ENCODE measurements around the gene SHD.
"Not testable (repeated sequence)": the region's sequence is repeated elsewhere in the genome, so short reads cannot be mapped to it uniquely, and the experiment has no call there.

The SHD gene, protein sequence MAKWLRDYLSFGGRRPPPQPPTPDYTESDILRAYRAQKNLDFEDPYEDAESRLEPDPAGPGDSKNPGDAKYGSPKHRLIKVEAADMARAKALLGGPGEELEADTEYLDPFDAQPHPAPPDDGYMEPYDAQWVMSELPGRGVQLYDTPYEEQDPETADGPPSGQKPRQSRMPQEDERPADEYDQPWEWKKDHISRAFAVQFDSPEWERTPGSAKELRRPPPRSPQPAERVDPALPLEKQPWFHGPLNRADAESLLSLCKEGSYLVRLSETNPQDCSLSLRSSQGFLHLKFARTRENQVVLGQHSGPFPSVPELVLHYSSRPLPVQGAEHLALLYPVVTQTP

DNA sequence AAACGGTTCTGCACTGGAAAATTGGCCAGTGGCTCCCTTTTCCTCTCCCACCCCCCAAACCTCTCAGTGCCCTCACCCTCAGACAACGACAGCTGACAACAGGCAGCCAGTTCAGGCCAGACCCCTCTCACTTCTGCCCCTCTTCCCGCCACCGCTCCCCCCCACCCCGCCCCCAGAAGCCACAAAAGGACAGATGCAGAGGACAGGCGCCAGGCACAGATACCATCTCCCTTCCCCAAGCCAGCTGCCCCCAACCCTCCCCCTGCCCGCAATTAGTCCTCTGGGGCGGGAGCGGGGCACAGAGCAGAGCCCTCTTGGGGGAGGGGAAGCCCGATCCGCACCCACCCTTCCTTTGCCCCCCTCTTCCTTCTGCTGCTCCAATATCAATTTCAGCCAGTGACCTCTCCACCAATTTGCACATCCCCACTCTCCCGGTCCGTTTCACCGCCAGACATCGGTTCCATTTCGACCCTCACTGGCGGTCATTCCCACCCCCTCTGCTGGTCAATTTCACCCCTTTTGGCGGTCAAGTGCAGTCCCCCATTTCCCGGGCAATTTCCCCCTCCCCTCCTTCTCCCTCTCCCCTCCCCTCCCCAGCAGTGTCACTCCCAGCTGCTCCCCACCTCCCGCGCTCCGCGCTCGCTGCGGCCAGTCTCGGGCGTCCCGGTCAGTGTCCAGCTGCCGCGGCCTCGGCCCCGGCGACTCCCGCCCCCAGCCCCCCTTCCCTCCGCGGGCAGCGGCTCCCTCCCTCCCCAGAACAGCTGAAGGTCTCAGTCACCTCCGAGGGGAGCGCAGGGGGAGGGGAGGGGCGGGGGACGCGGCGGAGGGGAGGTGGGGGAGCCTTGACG is at the start of gene SHD:
Gene SHD, plus strand, starts transcription at position 848 of the 848 bp plus-strand sequence. CDS start 798 bp downstream, outside the sequence.
- peak; percentile 33 for DNase-seq

DNA sequence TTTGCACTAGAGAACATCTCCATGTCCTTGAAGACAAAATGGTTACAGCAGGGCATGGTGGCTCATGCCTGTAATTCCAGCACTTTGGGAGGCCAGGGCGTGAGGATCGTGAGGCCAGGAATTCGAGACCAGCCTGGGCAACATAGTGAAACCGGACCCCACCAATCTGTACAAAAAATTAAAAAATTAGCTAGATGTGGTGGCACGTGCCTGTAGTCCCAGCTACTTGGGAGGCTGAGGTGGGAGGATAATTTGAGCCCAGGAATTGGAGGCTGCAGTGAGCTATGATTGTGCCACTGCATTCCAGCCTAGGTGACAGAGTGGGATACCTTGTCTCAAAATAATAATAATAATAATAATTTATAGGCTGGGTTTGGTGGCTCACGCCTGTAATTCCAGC is 48.8 kb upstream of the SHD start:
- DNase-seq = not testable (repeated sequence)

DNA sequence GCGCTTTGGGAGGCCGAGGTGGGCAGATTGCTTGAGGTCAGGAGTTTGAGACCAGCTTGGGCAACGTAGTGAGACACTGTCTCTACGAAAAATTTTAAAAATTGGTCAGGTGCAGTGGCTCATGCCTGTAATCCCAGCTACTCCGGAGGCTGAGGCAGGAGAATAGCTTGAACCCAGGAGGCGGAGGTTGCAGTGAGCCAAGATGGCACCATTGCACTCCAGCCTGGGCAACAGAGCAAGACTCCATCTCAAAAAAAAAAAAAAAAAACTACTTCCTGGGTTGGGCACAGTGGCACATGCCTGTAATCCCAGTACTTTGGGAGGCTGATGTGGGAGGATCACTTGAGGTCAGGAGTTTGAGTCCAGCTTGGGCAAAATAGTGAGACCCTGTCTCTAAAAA is 47.5 kb upstream of the SHD start:
- DNase-seq = not testable (repeated sequence)

DNA sequence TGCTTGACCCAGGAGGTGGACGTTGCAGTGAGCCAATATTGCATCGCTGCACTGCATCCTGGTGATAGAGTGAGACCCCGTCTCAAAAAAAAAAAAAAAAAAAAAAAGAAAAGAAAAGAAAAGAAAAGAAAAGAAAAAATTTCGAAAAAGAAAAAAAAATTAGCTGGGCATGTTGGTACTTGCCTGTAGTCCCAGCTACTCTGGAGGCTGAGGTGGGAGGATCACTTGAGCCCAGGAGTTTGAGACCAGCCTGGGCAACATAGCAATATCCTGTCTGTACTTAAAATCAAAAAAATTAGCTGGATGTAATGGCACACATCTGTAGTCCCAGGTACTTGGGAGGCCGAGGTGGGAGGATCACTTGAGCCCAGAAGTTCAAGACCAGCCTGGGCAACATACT is 46.9 kb upstream of the SHD start:
- not testable (repeated sequence) for DNase-seq

DNA sequence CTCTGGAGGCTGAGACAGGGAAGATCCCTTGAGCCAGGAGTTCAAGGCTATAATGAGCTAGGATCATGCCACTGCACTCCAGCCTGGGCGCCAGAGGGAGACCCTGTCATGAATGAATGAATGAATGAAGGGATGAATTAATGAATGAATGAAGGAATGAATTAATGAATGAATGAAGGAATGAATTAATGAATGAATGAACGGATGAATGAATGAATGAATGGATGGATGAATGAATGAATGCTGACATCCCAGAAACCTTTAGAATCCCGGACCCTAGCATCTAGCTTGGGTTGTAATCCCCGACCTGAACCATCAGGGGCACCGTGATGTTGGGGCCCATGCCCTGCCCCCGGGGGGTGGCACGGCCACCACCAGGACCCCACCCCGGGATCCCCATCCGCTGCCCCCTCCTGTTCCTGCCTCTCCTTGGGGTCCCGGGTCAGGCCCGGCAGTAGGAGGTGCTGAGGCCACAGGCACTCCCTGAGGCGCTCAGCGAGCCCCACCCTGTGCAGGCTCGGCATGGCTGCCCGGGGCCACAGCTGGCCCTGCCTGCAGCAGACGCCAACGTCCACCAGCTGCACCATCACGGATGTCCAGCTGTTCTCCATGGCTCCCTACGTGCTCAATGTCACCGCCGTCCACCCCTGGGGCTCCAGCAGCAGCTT is 46.3 kb upstream of the SHD start:
- no peak for DNase-seq

DNA sequence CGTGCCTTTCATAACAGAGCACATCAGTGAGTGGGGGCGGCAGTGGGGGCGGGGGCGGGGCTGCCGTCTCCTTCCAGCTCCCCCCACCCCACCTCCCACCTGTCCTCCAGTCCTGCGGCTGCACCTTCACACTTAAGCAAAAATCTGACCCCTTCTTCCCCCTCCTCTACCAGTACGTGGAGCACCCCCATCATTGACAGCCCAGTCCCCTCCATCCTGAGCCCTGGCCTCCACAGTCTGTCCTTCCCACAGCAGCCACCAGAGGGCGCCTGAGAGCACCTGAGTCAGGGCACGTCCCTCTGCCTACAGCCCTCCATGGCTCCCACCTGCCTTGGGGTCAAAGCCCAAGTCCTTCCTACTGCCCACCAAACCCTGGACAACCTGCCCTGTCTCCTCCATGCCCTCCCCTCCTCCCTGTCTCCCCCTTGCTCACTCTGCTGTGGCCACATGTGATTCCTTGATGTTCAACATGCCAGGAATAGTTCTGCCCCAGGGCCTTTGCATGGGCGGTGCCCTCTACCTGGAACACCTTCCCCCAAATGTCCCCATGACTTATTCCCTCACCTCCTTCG is 45.7 kb upstream of the SHD start:
- no peak for DNase-seq

DNA sequence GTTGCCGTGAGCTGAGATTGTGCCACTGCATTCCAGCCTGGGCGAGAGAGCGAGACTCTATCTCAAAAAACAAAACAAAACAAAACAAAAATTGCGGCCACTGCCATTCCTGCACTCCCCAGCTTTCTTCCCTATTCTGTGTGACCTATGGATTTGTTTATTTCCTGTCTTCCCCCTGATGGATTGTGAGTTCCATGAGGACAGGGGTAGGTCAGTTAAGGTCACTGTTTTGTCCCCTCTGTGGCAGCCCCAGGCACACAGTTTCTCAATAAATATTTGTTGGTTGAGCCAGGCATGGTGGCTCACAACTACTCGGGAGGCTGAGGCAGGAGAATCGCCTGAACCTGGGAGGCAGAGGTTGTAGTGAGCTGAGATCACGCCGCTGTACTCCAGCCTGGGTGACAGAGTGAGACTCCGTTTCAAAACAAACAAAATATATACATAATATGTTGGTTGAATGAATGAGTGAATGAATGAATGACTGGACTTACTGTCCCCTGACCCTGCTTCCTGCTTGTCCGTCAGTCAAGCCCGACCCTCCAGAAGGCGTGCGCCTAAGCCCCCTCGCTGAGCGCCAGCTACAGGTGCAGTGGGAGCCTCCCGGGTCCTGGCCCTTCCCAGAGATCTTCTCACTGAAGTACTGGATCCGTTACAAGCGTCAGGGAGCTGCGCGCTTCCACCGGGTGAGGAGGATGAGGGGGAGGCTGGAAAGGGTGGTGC is 44.8 kb upstream of the SHD start:
- no peak for DNase-seq

DNA sequence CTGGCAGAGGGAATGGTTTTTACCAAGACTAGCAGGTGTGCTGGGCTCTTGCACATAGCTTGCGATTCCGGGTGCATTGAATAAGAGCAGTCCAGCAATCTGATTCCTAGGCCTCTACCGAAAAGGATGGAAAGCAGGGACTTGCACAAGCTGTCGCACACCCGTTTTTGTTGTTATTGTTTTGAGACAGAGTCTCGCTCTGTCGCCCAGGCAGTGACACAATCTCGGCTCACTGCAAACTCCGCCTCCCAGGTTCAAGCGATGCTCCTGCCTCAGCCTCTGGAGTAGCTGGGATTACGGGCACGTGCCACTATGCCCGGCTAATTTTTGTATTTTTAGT is 44.2 kb upstream of the SHD start:
- DNase-seq = no peak

DNA sequence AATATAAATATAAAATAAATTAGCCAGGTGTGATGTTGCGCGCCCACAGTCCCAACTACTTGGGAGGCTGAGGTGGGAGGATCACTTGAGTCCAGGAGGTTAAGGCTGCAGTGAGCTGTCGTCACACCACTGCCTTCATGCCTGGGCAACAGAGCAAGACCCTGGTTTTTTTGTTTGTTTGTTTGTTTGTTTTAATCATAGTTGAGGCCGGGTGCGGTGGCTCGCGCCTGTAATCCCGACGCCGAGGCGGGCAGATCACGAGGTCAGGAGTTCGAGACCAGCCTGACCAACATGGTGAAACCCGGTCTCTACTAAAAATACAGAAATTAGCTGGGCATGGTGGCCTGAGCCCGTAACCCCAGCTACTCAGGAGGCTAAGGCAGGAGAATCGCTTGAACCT is 41.6 kb upstream of the SHD start:
- not testable (repeated sequence) for DNase-seq

DNA sequence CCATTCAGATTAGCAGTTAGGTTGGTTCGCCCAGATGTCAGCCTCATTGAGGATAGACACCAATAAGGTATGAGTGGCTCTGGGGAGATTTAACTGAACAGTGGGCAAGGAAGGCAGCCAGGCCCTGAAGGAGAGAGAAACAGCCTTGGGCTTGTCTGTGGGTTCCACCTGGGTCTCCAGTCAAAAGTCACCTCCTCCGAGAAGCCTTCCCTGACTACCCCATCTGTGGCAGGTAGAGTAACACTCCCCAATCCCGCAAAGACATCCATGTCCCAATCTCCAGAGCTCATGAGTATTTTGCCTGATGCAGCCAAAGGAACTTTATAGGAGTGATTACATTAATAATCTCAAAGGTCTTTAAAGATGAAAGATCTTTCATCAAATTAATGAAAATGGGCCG is 40.2 kb upstream of the SHD start:
- DNase-seq = no peak

DNA sequence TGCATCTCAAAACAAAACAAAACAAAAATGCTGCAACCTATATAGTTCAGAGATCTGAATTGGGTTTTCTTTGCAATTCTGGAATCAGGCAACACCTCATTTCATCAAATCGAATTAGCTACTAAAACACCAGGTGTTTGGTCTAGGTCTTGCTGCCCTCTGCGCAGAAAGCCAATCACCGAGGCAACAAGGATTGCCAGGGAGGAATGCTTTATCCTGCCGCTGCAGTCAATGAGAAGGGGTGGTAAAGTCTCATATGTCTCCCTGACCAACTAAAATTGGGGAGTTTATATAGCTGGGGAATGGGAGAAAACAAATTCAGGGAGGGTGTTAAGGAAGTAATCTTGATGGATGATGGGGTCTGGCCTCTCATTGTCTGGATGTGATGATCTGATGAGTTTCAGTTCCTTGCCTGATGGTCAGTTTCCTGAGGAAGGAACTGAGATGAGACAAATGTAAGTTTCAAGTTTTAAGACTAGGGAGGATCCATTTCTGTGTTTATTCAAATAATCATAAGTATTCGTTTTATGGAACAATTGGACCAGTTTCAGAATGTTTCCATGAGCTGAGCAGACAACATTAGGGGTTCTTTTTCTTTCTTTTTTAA is 37.1 kb upstream of the SHD start:
- no peak for DNase-seq

DNA sequence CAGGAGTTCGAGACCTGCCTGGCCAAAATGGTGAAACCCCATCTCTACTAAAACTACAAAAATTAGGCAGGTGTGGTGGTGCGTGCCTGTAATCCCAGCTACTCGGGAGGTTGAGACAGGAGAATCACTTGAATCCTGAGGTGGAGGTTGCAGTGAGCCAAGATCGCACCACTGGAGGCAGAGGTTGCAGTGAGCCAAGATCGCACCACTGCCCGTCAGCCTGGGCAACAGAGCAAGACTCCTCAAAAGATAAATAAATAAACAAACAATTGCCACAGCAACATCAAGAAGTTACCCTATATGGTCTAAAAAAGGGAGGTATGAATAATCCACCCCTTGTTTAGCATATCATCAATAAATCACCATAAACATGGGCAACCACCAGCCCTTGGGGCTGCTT is 33.1 kb upstream of the SHD start:
- DNase-seq = not testable (repeated sequence)

DNA sequence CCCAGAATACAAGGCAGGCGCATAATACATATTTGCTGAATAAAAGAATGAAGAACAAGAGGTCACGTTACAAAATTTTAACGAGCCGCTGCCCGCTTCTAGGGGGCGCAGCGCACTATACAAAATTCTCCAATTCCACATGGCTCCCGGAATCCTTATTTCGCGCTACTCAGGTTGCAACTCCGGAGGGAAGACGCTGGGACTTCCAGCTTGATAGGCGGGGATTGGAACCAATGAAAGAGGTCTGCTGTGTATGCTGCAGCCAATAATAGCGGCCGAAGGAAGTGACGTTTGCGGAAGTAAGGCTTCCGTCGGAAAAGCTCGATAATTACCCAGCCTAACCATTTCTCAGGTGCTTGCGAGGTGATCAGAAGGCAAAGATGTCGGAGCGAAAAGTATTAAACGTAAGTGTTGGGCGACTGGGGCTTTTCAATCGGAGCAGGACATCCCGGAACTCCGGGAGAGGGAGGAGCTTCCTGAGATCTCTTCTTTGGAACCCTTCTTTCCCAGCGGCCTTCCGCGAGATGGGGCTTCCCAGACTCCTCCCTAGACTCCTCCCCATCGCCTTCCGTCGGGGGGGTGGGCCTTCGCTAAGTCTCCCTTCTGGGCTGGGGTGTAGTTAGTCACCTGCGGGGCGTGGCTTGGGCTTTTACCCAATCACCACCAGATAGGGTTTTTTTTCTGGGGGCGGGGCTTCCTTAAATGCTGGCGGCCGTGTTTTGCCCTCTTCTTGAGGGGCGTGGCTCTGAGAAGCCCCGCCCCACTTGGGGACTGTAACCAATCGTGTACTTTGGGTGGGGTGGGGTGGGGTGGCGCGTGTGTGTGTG is 32.1 kb upstream of the SHD start, which contains the start of gene YJU2:
Gene YJU2, plus strand, starts transcription at position 314 of the 827 bp plus-strand sequence. Its CDS starts 67 bp downstream, at position 381.
- DNase-seq = peak; percentile 99

DNA sequence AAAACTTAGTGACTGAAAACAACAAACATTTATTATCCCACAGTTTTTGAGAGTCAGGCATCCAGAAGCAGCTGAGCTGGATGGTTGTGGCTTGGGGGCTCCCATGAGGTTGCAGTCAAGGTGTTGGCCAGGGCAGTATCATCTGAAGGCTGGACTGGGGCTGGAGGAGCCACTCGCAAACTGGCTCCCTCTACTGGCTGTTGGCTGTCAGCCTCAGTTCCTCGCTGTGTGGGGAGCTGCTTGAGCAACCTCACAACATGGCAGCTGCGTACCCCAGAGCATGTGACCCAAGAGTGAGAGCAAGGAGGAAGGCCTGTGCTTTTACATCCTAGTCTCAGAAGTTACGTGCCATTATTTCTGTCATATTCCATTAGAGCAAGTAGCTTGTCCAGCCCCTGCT is 22.5 kb upstream of the SHD start:
- no peak for DNase-seq

DNA sequence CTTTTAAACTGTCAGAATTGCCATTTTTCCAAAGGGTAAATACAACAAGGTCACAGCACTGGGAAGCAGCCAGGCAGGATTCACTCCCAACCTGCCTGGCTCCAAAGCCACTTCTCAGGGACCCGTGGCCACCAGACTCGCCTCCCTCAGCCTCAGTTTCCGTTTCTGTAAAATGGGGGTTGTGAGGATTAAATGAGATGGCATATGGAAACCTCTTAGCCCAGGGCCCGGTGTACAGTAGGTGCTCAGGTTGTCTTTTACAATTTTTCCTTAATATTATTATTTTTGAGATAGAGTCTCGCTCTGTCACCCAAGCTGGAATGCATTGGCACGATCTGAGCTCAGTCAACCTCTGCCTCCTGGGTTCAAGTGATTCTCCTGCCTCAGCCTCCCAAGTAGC is 22.0 kb upstream of the SHD start:
- DNase-seq = no peak

DNA sequence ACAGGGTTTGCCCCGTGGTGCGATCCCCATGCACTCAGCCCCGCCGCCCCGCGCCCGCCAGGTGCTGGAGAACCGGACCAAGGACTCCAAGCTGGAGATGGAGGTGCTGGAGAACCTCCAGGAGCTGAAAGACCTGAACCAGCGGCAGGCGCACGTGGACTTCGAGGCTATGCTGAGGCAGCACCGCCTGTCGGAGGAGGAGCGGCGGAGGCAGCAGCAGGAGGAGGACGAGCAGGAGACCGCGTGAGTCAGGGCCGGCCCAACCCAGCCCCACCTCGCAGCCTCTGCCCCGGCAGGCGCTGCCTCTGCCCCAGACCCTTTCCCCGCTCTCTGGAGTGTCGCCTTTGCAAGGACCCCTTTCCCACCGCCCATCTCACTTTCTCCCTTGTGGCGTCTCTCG is 20.9 kb upstream of the SHD start:
- no peak for DNase-seq

DNA sequence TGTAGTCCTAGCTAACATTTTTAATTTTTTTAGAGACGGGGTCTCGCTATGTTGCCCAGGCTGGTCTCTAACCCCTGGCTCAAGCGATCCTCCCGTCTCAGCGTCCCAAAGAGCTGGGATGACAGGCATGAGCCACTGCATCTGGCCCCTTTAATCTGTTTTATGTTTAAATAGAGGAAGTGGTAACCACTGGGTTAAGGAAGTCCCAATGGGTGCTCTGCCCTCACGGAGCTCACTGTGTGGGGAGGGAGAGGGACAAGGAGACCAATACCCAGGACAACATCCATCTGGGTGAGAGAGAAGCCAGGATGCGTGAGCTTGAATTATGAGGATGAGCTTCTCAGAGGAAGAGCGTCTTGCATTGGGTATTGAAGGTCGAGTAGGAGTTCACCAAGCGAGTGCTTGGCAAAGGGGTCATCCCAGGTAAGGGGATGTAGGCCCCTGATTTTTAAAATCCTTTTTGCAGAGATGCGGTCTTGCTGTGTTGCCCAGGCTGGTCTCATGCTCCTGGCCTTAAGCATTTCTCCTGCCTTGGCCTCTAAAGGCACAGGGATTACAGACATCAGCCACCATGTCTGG is 18.4 kb upstream of the SHD start:
- no peak for DNase-seq

DNA sequence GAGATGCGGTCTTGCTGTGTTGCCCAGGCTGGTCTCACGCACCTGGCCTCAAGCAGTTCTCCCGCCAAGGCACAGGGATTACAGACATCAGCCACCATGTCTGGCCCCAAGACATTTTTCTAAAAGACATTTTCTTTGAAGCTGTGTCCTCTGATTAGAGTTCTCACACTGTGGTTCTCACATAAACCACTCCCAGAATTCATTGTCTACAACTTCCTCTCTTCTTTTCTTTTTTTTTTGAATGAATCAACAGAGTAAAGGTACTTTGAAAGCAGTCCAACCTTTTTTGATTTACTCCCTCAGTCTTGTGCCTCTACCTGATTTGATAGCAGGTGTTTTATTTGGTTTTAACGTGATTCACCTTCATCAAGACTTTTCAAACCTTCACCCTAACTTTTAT is 14.3 kb upstream of the SHD start:
- no peak for DNase-seq

DNA sequence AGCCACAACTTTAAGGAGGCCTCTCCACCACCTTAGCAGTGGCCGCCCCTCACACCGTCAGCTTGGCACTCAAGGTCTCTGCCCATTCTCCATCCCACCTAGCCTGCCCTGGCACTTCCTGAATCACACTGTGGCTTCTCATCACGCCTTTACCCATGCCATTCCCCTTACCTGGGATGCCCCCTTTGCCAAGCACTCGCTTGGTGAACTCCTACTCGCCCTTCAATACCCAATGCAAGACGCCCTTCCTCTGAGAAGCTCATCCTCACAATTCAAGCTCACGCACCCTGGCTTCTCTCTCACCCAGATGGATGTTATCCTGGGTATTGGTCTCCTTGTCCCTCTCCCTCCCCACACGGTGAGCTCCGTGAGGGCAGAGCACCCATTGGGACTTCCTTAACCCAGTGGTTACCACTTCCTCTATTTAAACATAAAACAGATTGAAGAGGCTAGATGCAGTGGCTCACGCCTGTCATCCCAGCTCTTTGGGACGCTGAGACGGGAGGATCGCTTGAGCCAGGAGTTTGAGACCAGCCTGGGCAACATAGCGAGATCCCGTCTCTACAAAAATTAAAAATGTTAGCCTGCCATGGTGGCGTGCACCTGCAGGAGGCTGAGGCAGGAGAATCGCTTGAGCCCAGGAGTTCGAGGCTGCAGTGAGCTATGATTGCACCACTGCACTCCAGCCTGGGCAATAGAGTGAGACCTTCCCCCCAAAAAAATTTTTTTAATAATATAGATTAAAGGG is 12.6 kb upstream of the SHD start:
- no peak for DNase-seq

Measured in NCI-H1092 (cell line).